Naive thymus-derived CD4-positive, alpha-beta T cell (primary cell): ENCODE results near the gene G3BP1. TPM values are rescaled to one million over a fixed set of nuclear protein-coding genes. Genes with fewer than 3 reads are reported as not detected.

ENCODE experiments used
- ATAC-seq: fragments of 150-1000 bp; cut with Tn5 transposase; 2 replicates; pipeline ENCODE4 v1.10.0; 2021; ENCODE audit warnings: mild to moderate bottlenecking, moderate library complexity
- CTCF ChIA-PET: fragments of 350-600 bp; sonication (Branson Sonifier 250); formaldehyde crosslinking; loops from one replicate; lab custom pipeline; 2021; ENCODE audit warnings: antibody characterized with exemption; lab: Charles Lee
- POLR2A ChIA-PET: fragments of 350-600 bp; sonication (Branson Sonifier 250); formaldehyde crosslinking; loops from one replicate; lab custom pipeline; 2021; ENCODE audit warnings: antibody characterized with exemption, inconsistent platforms; lab: Charles Lee
- DNase-seq, 9 donors: peaks; one replicate each; pipeline versions ENCODE4 v3.0.0 to v3.0.0-alpha.2; 2020 to 2022; ENCODE audit warnings: mixed read lengths in 1 of 9
- H3K27ac ChIP-seq: one replicate; pipeline ENCODE4 v1.7.0; 2013; ENCODE audit warnings: mild to moderate bottlenecking, low read depth, low read length, moderate library complexity
- H3K27me3 ChIP-seq, 2 donors: one replicate each; pipeline ENCODE4 v1.7.0; 2013; ENCODE audit warnings: low read length in 2 of 2, mild to moderate bottlenecking in 2 of 2, moderate library complexity in 2 of 2; ENCODE audit not compliant: control insufficient read depth in 2 of 2, insufficient read depth in 2 of 2
- H3K36me3 ChIP-seq, 3 experiments: 1 replicate in 2 of 3; 2 replicates in 1 of 3; pipeline ENCODE4 v1.7.0; 2013; ENCODE audit warnings: low read length in 3 of 3, mild to moderate bottlenecking in 3 of 3, moderate library complexity in 1 of 3; ENCODE audit not compliant: insufficient read depth in 3 of 3, control insufficient read depth in 2 of 3
- H3K4me1 ChIP-seq, 2 donors: one replicate each; pipeline ENCODE4 v1.7.0; 2013; ENCODE audit warnings: low read length in 2 of 2, mild to moderate bottlenecking in 2 of 2, moderate library complexity in 1 of 2; ENCODE audit not compliant: control insufficient read depth in 2 of 2, insufficient read depth in 2 of 2
- H3K4me3 ChIP-seq: 2 replicates; pipeline ENCODE4 v1.7.0; 2013; ENCODE audit warnings: mild to moderate bottlenecking, low read length
- H3K9me3 ChIP-seq, 3 experiments: 1 replicate in 2 of 3; 2 replicates in 1 of 3; pipeline ENCODE4 v1.7.0; 2013; ENCODE audit warnings: low read length in 3 of 3; ENCODE audit not compliant: control insufficient read depth in 2 of 3
- H3K27ac Mint-ChIP-seq, 9 donors: one replicate each; pipeline ENCODE4 v1.8.0; 2020 to 2022; ENCODE audit warnings: mixed read lengths in 9 of 9, mild to moderate bottlenecking in 8 of 9, moderate library complexity in 5 of 9, inconsistent platforms in 2 of 9
- H3K27me3 Mint-ChIP-seq, 5 donors: one replicate each; pipeline ENCODE4 v1.8.0; 2021 to 2022; ENCODE audit warnings: mixed read lengths in 5 of 5, mild to moderate bottlenecking in 1 of 5
- H3K36me3 Mint-ChIP-seq, 5 donors: one replicate each; pipeline ENCODE4 v1.8.0; 2020 to 2022; ENCODE audit warnings: mixed read lengths in 5 of 5, mild to moderate bottlenecking in 3 of 5, inconsistent platforms in 1 of 5
- H3K4me1 Mint-ChIP-seq, 7 donors: one replicate each; pipeline ENCODE4 v1.8.0; 2020 to 2022; ENCODE audit warnings: mixed read lengths in 7 of 7, mild to moderate bottlenecking in 3 of 7, inconsistent platforms in 1 of 7
- H3K4me3 Mint-ChIP-seq, 10 donors: one replicate each; pipeline ENCODE4 v1.8.0; 2020 to 2022; ENCODE audit warnings: mild to moderate bottlenecking in 10 of 10, mixed read lengths in 10 of 10, moderate library complexity in 6 of 10, inconsistent platforms in 2 of 10
- H3K9me3 Mint-ChIP-seq, 11 donors: one replicate each; pipeline ENCODE4 v1.8.0; 2020 to 2022; ENCODE audit warnings: mixed read lengths in 11 of 11, mild to moderate bottlenecking in 4 of 11, inconsistent platforms in 1 of 11, moderate library complexity in 1 of 11
- intact Hi-C, 2 donors: fragments of 100-400 bp; cut with micrococcal nuclease; formaldehyde crosslinking; loops; one replicate each; pipeline ENCODE4 v1.15.1; 2023
- polyA plus RNA-seq, 2 donors: library from polyadenylated mRNA; unstranded; fragments of 300-500 nt; fragmentation: Illumina TruSeq; gene quantifications; one replicate each; pipeline ENCODE4 v1.2.3, GENCODE V29; 2021
- total RNA-seq, 6 experiments: library from RNA in 5 of 6; stranded (reverse) in 5 of 6; gene quantifications; 1 replicate in 5 of 6; 2 replicates in 1 of 6; pipeline ENCODE4 v1.2.3 and lab custom pipeline; 2021 to 2026

Gene G3BP1
- total and polyA plus RNA-seq, 7 experiments from 2014 or later, result 86.1 to 244 (median 158) TPM

DNA sequence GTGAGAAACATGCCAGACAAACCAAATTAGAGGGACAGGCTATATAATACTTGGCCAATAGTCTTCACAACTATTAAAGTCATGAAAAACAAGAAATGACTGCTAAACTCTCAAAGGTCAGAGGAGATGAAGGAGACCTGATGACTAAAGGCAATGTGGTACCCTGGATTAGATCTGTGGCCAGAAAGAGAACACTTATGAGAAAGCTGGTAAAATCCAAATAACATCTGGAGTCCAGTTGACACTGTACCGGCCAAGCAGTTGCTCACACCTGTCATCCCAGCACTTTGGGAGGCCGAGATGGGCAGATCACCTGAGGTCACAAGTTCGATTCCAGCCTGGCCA, 37.7 kb upstream of the G3BP1 start:
- Histone ChIP-seq H3K9me3 (no peaks in the 10 kb centered on the region), H3K27ac (no peak overlapping the region), H3K36me3 (peaks cover 0 to 22% (median 0%) of the 10 kb centered on the region in 3 experiments), H3K4me1 (no peaks in the 10 kb centered on the region), H3K27me3 (peaks cover 0 to 2% of the 10 kb centered on the region in 2 donors), H3K4me3 (no peak overlapping the region)
- DNase-seq, result no peak
- POLR2A ChIA-PET, result no interaction called here
- CTCF ChIA-PET, result no interaction called here
- Mint-ChIP-seq H3K27me3 (no peaks in the 10 kb centered on the region), H3K9me3 (peaks cover 0 to 12% (median 9%) of the 10 kb centered on the region in 11 donors), H3K36me3 (peaks cover 13 to 52% (median 28%) of the 10 kb centered on the region in 5 donors), H3K4me3 (no peak overlapping the region), H3K4me1 (peaks cover 0 to 4% (median 0%) of the 10 kb centered on the region in 7 donors), H3K27ac (no peak overlapping the region)
- no peak for ATAC-seq
- intact Hi-C loops, result no loop called here

DNA sequence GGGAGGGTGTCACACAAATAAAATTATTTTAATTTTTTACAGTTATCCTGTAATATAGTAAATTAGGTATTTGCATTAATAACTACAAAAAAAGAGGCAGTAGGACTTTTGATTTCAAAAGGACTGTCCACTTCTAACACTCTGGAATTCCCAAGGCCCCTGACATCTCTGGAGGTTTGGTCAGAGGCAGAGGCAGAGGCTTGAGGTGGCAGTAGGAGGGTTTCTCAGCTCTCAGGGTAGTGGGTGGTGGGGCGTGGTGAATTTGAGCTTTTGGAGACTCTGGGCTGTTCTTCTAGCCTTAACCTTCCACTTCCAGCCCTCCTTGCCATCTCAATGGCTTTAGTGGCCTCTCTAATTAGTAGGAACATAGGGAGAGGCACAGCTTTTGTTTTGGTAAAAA, 36.1 kb upstream of the G3BP1 start:
- Histone ChIP-seq H3K4me3 (no peak overlapping the region), H3K27ac (no peak overlapping the region), H3K27me3 (peaks cover 0 to 2% of the 10 kb centered on the region in 2 donors), H3K9me3 (no peaks in the 10 kb centered on the region), H3K4me1 (no peaks in the 10 kb centered on the region), H3K36me3 (peaks cover 0 to 22% (median 0%) of the 10 kb centered on the region in 3 experiments)
- ATAC-seq, result no peak
- no peak for DNase-seq
- peaks cover under 1 to 39% (median 15%) of the 10 kb centered on the region in 5 donors for H3K36me3 Mint-ChIP-seq
- no peak overlapping the region for H3K27ac Mint-ChIP-seq
- intact Hi-C loops, result no loop called here
- H3K4me3 Mint-ChIP-seq, result no peak overlapping the region
- CTCF ChIA-PET, result no interaction called here
- POLR2A ChIA-PET, result no interaction called here
- H3K27me3 Mint-ChIP-seq, result no peaks in the 10 kb centered on the region
- H3K9me3 Mint-ChIP-seq, result peaks cover 0 to 2% (median 0%) of the 10 kb centered on the region in 11 donors
- H3K4me1 Mint-ChIP-seq, result peaks cover 1 to 9% (median 5%) of the 10 kb centered on the region in 7 donors

DNA sequence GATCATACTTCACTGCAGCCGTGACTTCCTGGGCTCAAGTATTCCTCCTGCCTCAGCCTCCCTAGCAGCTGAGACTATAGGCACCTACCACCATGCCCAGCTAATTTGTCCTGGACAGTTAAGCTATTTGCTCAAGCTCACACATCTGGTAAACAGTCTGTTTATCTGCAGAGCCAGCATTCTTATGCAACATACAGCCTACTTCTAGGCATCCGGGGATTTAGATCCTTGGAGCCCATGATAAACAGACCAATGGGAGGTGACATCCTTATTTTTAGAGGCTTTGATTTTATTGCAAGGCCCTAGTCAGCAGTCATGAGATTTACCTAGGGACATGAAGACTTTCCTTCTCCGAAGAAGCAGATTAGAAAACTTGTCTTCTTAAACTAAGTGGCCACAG, 34.3 kb upstream of the G3BP1 start:
- H3K9me3 ChIP-seq, result no peaks in the 10 kb centered on the region
- no peak overlapping the region for H3K27ac Mint-ChIP-seq
- peaks cover 2 to 36% (median 16%) of the 10 kb centered on the region in 5 donors for H3K36me3 Mint-ChIP-seq
- H3K9me3 Mint-ChIP-seq, result peaks cover 0 to 2% (median 0%) of the 10 kb centered on the region in 11 donors
- peaks cover 5 to 12% (median 9%) of the 10 kb centered on the region in 7 donors for H3K4me1 Mint-ChIP-seq
- POLR2A ChIA-PET, result no interaction called here
- H3K27me3 ChIP-seq, result peaks cover 0 to 2% of the 10 kb centered on the region in 2 donors
- no peak overlapping the region for H3K4me3 ChIP-seq
- ATAC-seq (no peak), DNase-seq (no peak)
- H3K36me3 ChIP-seq, result peaks cover 0 to 22% (median 0%) of the 10 kb centered on the region in 3 experiments
- intact Hi-C loops, result no loop called here
- H3K4me3 Mint-ChIP-seq, result no peak overlapping the region
- CTCF ChIA-PET, result interaction anchor here (0.5 kb wide), 1 partner anchor 10 kb away, joined by 3 read pairs; no protein-coding TSS in a partner anchor
- H3K27ac ChIP-seq, result no peak overlapping the region
- H3K27me3 Mint-ChIP-seq, result no peaks in the 10 kb centered on the region
- H3K4me1 ChIP-seq, result no peaks in the 10 kb centered on the region

DNA sequence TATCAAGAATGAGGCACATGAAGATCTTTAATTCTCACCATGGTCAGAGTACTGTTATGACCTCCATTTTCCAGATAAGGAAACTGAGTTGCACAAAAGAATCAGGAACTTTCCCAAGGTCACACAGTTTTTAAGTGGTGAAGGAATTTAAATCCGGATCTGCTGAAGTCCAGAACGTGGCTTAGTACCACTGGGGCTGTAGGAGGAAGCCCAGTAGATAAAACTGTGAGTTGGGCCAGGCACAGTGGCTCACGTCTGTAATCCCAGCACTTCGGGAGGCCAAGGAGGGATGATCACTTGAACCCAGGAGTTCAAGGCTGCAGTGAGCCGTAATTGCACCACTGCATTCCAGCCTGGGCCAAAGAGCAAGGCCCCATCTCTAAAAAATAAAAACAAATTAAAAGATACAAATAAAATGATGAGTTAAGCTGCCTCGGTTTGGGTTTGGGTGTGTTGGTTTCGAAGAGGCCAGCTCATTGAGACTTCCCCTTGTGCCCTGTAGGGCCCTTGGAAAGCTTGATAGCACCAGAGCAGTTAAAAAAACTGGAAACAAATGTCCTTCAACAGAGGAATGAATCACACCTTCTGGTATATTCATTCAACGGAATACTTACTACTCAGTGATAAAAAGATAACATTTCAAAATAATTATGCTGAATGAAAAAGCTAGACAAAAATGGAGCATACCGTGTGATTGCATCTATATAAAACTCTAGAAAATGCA, 33.5 kb upstream of the G3BP1 start:
- no peak overlapping the region for H3K27ac ChIP-seq
- Mint-ChIP-seq H3K9me3 (peaks cover 0 to 2% (median 0%) of the 10 kb centered on the region in 11 donors), H3K27me3 (no peaks in the 10 kb centered on the region), H3K27ac (no peak overlapping the region), H3K4me1 (peaks cover 5 to 12% (median 11%) of the 10 kb centered on the region in 7 donors), H3K36me3 (peaks cover 6 to 41% (median 14%) of the 10 kb centered on the region in 5 donors), H3K4me3 (no peak overlapping the region)
- H3K4me3 ChIP-seq, result no peak overlapping the region
- intact Hi-C loops, result no loop called here
- no peak for DNase-seq
- CTCF ChIA-PET, result interaction anchor here (1.1 kb wide), 1 partner anchor 70 kb away, joined by 4 read pairs; no protein-coding TSS in a partner anchor
- H3K4me1 ChIP-seq, result no peaks in the 10 kb centered on the region
- no peak for ATAC-seq
- peaks cover 0 to 21% (median 0%) of the 10 kb centered on the region in 3 experiments for H3K36me3 ChIP-seq
- H3K27me3 ChIP-seq, result peaks cover 0 to 2% of the 10 kb centered on the region in 2 donors
- no peaks in the 10 kb centered on the region for H3K9me3 ChIP-seq
- POLR2A ChIA-PET, result no interaction called here

DNA sequence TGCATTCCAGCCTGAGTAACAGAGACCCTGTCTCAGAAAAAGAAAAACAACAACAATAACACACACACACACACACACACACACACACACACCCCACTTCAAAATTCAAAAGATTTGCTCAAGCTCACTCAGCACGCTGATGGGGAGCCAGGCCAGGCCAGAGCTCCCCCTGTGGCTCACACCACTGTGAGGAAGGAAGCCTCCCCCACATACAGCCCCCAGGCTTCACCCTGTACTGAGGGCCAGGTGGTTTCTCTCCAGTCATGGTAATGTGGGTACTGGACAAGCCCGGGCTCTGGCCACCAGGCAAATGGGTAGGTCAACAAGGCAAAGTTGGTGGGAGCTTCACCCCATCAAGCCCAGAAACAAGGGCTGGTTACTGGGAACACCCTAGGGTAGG, 32.4 kb upstream of the G3BP1 start:
- intact Hi-C loops, result no loop called here
- peaks cover 5 to 38% (median 12%) of the 10 kb centered on the region in 5 donors for H3K36me3 Mint-ChIP-seq
- ChIA-PET POLR2A (interaction anchor here (1.1 kb wide), 1 partner anchor 32 kb away, joined by 3 read pairs; the partner anchor contains the start of gene G3BP1), CTCF (interaction anchor here (0.6 to 3.2 kb wide), 2 partner anchors 23 to 78 kb away, joined by 3 to 14 read pairs; no protein-coding TSS in a partner anchor)
- no peaks in the 10 kb centered on the region for H3K4me1 ChIP-seq
- H3K27ac Mint-ChIP-seq, result peak overlapping the region in 1 of 9 donors; percentile 18
- H3K4me3 Mint-ChIP-seq, result no peak overlapping the region
- DNase-seq (no peak), ATAC-seq (no peak)
- H3K4me3 ChIP-seq, result no peak overlapping the region
- peaks cover 0 to 15% (median 0%) of the 10 kb centered on the region in 3 experiments for H3K36me3 ChIP-seq
- no peaks in the 10 kb centered on the region for H3K27me3 ChIP-seq
- no peaks in the 10 kb centered on the region for H3K27me3 Mint-ChIP-seq
- peaks cover 0 to 2% (median 0%) of the 10 kb centered on the region in 11 donors for H3K9me3 Mint-ChIP-seq
- peaks cover 5 to 20% (median 15%) of the 10 kb centered on the region in 7 donors for H3K4me1 Mint-ChIP-seq
- no peaks in the 10 kb centered on the region for H3K9me3 ChIP-seq
- no peak overlapping the region for H3K27ac ChIP-seq

DNA sequence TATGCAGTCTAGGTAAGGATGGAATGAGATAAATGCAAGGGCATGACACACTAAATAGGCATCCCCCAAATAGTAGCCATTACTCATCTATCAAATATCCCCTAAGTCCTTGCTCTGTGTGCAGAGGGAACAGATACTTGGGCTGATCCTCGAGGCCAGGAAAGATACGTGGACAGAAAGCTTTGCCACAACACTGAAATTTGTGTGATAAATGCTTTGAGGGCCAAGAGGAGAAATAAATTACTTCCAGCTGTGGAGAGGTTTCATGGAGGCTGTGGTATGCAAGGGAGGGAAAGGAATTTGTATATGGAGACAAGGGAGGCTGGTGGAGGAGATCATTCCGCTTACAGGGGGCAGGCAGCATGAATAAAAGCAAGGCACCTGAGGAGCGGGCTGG, 31.8 kb upstream of the G3BP1 start:
- ATAC-seq (no peak), DNase-seq (no peak)
- intact Hi-C loops, result loop anchor here (1.0 kb wide), 4 partner anchors 18 to 293 kb away; partner anchors contain the start of genes G3BP1 (in 2 of the 2), SLC36A1 (in 2 of the 2) and ATOX1 (in 1 of the 2)
- peaks cover 5 to 25% (median 15%) of the 10 kb centered on the region in 7 donors for H3K4me1 Mint-ChIP-seq
- no peaks in the 10 kb centered on the region for H3K27me3 Mint-ChIP-seq
- H3K27ac ChIP-seq, result no peak overlapping the region
- H3K9me3 Mint-ChIP-seq, result peaks cover 0 to 2% (median 0%) of the 10 kb centered on the region in 11 donors
- ChIA-PET CTCF (interaction anchor here (0.6 to 3.2 kb wide), 6 partner anchors 10 to 292 kb away, joined by 3 to 14 read pairs (median 4); partner anchors contain the start of gene SLC36A1), POLR2A (interaction anchor here (1.1 kb wide), 1 partner anchor 31 kb away, joined by 3 read pairs; the partner anchor contains the start of gene G3BP1)
- H3K27ac Mint-ChIP-seq, result no peak overlapping the region
- peaks cover 5 to 42% (median 16%) of the 10 kb centered on the region in 5 donors for H3K36me3 Mint-ChIP-seq
- H3K4me3 ChIP-seq, result no peak overlapping the region
- H3K36me3 ChIP-seq, result peaks cover 0 to 16% (median 0%) of the 10 kb centered on the region in 3 experiments
- no peaks in the 10 kb centered on the region for H3K9me3 ChIP-seq
- H3K4me3 Mint-ChIP-seq, result no peak overlapping the region
- peaks cover 2 to 4% of the 10 kb centered on the region in 2 donors for H3K4me1 ChIP-seq
- no peaks in the 10 kb centered on the region for H3K27me3 ChIP-seq
